GM12878 (cell line): ENCODE results near the gene CASK. TPM values are rescaled to one million over a fixed set of nuclear protein-coding genes. Genes with fewer than 3 reads are reported as not detected.

ENCODE experiments used
- ATAC-seq: fragments of 200-7000 bp; cut with Tn5 transposase; 3 replicates; pipeline ENCODE4 v1.9.1; 2020; ENCODE audit warnings: mild to moderate bottlenecking, moderate library complexity
- BruUV-seq: library from RNA; stranded (reverse); fragments of 400-500 nt; replicated peaks from 2 replicates; lab custom pipeline; 2021; lab: Mats Ljungman, UMichigan
- CTCF ChIA-PET: fragments of 300-600 bp; sonication (Branson Sonifier 250); formaldehyde crosslinking; extraction: SDS; loops from one replicate; lab custom pipeline; 2021; ENCODE audit warnings: inconsistent platforms; lab: Yijun Ruan, JAX
- POLR2A ChIA-PET: fragments of 350-600 bp; formaldehyde crosslinking; extraction: SDS; loops from one replicate; lab custom pipeline; 2021; ENCODE audit warnings: inconsistent platforms; lab: Charles Lee
- RAD21 ChIA-PET: fragments of 300-600 bp; sonication (Branson Sonifier 250); formaldehyde crosslinking; loops from one replicate; lab custom pipeline; 2023; ENCODE audit warnings: antibody characterized with exemption; ENCODE audit not compliant: unreplicated experiment; lab: Charles Lee
- SMC1A ChIA-PET: fragments of 300-600 bp; sonication (Branson Sonifier 250); formaldehyde crosslinking; loops from one replicate; lab custom pipeline; 2023; ENCODE audit not compliant: unreplicated experiment, uncharacterized antibody; lab: Charles Lee
- DNase-seq: peaks from one replicate; pipeline ENCODE4 v3.0.0-alpha.2; 2011; ENCODE audit warnings: low read depth, low spot score
- FAIRE-seq: peaks from 3 replicates; lab custom pipeline; 2011; peaks lifted over from hg19 to GRCh38; lab: Jason Lieb, UNC
- H2AFZ ChIP-seq: 2 replicates; pipeline ENCODE4 v1.6.0; 2011; ENCODE audit warnings: low read depth, low read length, control low read depth; ENCODE audit not compliant: control insufficient read depth
- H3K27ac ChIP-seq: 2 replicates; pipeline ENCODE4 v1.5.1; 2011; ENCODE audit warnings: control low read depth; ENCODE audit not compliant: control insufficient read depth, insufficient read depth
- H3K27me3 ChIP-seq, 2 experiments: replicated peaks in 1 of 2; 2 replicates each; pipeline versions ENCODE4 v1.6.0 to v1.6.1; 2011; ENCODE audit warnings: low read length in 1 of 2; ENCODE audit not compliant: control insufficient read depth in 2 of 2, insufficient read depth in 2 of 2
- H3K36me3 ChIP-seq, 2 experiments: 2 replicates each; pipeline ENCODE4 v1.5.1; 2011; ENCODE audit warnings: low read length in 1 of 2; ENCODE audit not compliant: control insufficient read depth in 2 of 2, insufficient read depth in 2 of 2
- H3K4me1 ChIP-seq: 2 replicates; pipeline ENCODE4 v1.6.1; 2011; ENCODE audit warnings: mild to moderate bottlenecking, low read length, moderate library complexity, mixed read lengths; ENCODE audit not compliant: control insufficient read depth, insufficient read depth
- H3K4me2 ChIP-seq: 2 replicates; pipeline ENCODE4 v1.6.0; 2011; ENCODE audit warnings: control low read depth; ENCODE audit not compliant: control insufficient read depth, insufficient read depth
- H3K4me3 ChIP-seq: fragments of 200-600 bp; sonication (generic); 2 replicates; pipeline ENCODE4 v1.5.1; 2016
- H3K79me2 ChIP-seq: 2 replicates; pipeline ENCODE4 v1.6.0; 2011; ENCODE audit warnings: low read length; ENCODE audit not compliant: control insufficient read depth, insufficient read depth
- H3K9ac ChIP-seq: 2 replicates; pipeline ENCODE4 v1.8.0; 2011; ENCODE audit warnings: low read length, control low read depth, mixed read lengths; ENCODE audit not compliant: control insufficient read depth, insufficient read depth
- H3K9me3 ChIP-seq: replicated peaks from 3 replicates; pipeline ENCODE4 v1.5.1; 2011; ENCODE audit warnings: mild to moderate bottlenecking, low read length; ENCODE audit not compliant: control insufficient read depth, insufficient read depth
- H4K20me1 ChIP-seq: 2 replicates; pipeline ENCODE4 v1.6.0; 2011; ENCODE audit not compliant: control insufficient read depth, insufficient read depth
- BHLHE40 ChIP-seq, 2 experiments: fragments of 450-650 bp in 1 of 2; IDR thresholded peaks; 2 replicates each; pipeline ENCODE4 v1.6.1; 2011 to 2017; ENCODE audit warnings: low read depth in 2 of 2, borderline replicate concordance in 1 of 2, improper control_type of control experiment in 1 of 2, low read length in 1 of 2, mild to moderate bottlenecking in 1 of 2
- ESRRA ChIP-seq: IDR thresholded peaks from 2 replicates; pipeline ENCODE4 v1.6.1; 2012; ENCODE audit warnings: mild to moderate bottlenecking, low read length, improper control_type of control experiment
- NR2C1 ChIP-seq: fragments of 450-650 bp; IDR thresholded peaks from 2 replicates; pipeline ENCODE4 v1.6.1; 2017; ENCODE audit warnings: antibody characterized with exemption, mild to moderate bottlenecking, moderate library complexity
- PKNOX1 ChIP-seq: fragments of 450-650 bp; IDR thresholded peaks from 2 replicates; pipeline ENCODE4 v1.6.1; 2016; ENCODE audit warnings: mild to moderate bottlenecking
- PML ChIP-seq: IDR thresholded peaks from 2 replicates; pipeline ENCODE4 v1.6.1; 2012; ENCODE audit warnings: low read length, inconsistent platforms
- RELB ChIP-seq: fragments of 450-650 bp; IDR thresholded peaks from 2 replicates; pipeline ENCODE4 v1.6.1; 2017; ENCODE audit warnings: low read depth, mild to moderate bottlenecking, moderate library complexity
- REST ChIP-seq: IDR thresholded peaks from 2 replicates; pipeline ENCODE4 v1.6.1; 2012; ENCODE audit warnings: mild to moderate bottlenecking, low read depth, low read length
- TARDBP ChIP-seq: IDR thresholded peaks from 2 replicates; pipeline ENCODE4 v1.6.1; 2016; ENCODE audit warnings: borderline replicate concordance
- USF2 ChIP-seq: IDR thresholded peaks from 2 replicates; pipeline ENCODE4 v1.6.1; 2011; ENCODE audit warnings: low read depth, low read length, improper control_type of control experiment, borderline replicate concordance
- ZBTB40 ChIP-seq: fragments of 450-650 bp; IDR thresholded peaks from 2 replicates; pipeline ENCODE4 v1.6.1; 2016; ENCODE audit warnings: mild to moderate bottlenecking, moderate library complexity, borderline replicate concordance
- ZNF274 ChIP-seq: IDR thresholded peaks from one replicate; pipeline ENCODE4 v1.8.0; 2011; ENCODE audit not compliant: insufficient read length, insufficient read depth
- ZNF384 ChIP-seq: IDR thresholded peaks from 2 replicates; pipeline ENCODE4 v1.6.1; 2012; ENCODE audit warnings: low read depth, mild to moderate bottlenecking, low read length, improper control_type of control experiment, borderline replicate concordance
- WGBS: methylation state at CpG from one replicate; pipeline ENCODE4 v1.1.6; 2016; ENCODE audit warnings: low lambda C conversion rate; ENCODE audit not compliant: insufficient replicate concordance, insufficient coverage; ENCODE audit errors: missing lambda C conversion rate; 5-methylcytosine and 5-hydroxymethylcytosine counted together
- in situ Hi-C: fragments of 300-500 bp; cut with MboI; formaldehyde crosslinking; loops from 9 replicates; pipeline ENCODE4 v1.14.3; 2018; ENCODE audit warnings: mixed read lengths
- intact Hi-C: fragments of 100-400 bp; cut with micrococcal nuclease; formaldehyde crosslinking; loops from one replicate; pipeline ENCODE4 v1.14.2; 2022; ENCODE audit not compliant: unreplicated experiment
- polyA plus RNA-seq, 11 experiments: library from polyadenylated mRNA; depleted of rRNA in 4 of 11; unstranded in 6 of 11; stranded (reverse) in 5 of 11; fragments of >200 nt; fragmentation: Nextera tagmentation in 4 of 11; fragmentation: Illumina TruSeq in 1 of 11; extraction: Ambion mirVana in 4 of 11; extraction: Trizol in 1 of 11; gene quantifications; 1 replicate in 1 of 11; 2 replicates in 10 of 11; pipeline versions ENCODE4 v1.2.1 to v1.2.3, GENCODE V29; 2011 to 2016; ENCODE audit warnings: inconsistent platforms in 2 of 11, missing spikeins in 2 of 11, low read depth in 1 of 11
- total RNA-seq, 4 experiments: library from RNA; depleted of rRNA in 3 of 4; stranded (reverse); fragments of >200 nt in 3 of 4; fragmentation: Illumina TruSeq in 1 of 4; extraction: Trizol in 1 of 4; gene quantifications; 2 replicates each; pipeline versions ENCODE4 v1.2.1 to v1.2.3, GENCODE V29; 2013 to 2021

Gene CASK
- total and polyA plus RNA-seq, 10 of the 15 experiments (the other 5 are each of a cell fraction or from before 2014, with no cell fraction given): 0.60 to 45.9 (median 4.8) TPM

GRCh38 chrX:41758401-41758800 lies 165.0 kb downstream of the CASK start:
- no peak for FAIRE-seq
- ChIA-PET CTCF (interaction anchor here (0.5 to 2.5 kb wide), 12 partner anchors 14 to 1214 kb away, joined by 3 to 23 read pairs (median 4); no protein-coding TSS in a partner anchor), POLR2A (no interaction called here), RAD21 (interaction anchor here (1.4 kb wide), 1 partner anchor 201 kb away, joined by 3 read pairs; no protein-coding TSS in a partner anchor), SMC1A (interaction anchor here (0.8 to 3.0 kb wide), 4 partner anchors 11 to 203 kb away, joined by 3 to 10 read pairs (median 4); no protein-coding TSS in a partner anchor)
- no peak overlapping the region for H2AFZ ChIP-seq
- H3K9me3 ChIP-seq: no peaks in the 10 kb centered on the region
- intact Hi-C loops: loop anchor here (5.0 kb wide), 1 partner anchor 481 kb away; no protein-coding TSS in a partner anchor
- no peaks in the 10 kb centered on the region for H3K79me2 ChIP-seq
- in situ Hi-C loops: loop anchor here (10.0 kb wide), 1 partner anchor 484 kb away; no protein-coding TSS in a partner anchor
- no peak overlapping the region for H3K4me3 ChIP-seq
- 91% methylated on average over 1 of the region's 2 CpGs for WGBS
- no peak for ATAC-seq
- no TSS peak for BruUV-seq
- H3K36me3 ChIP-seq: no peaks in the 10 kb centered on the region
- DNase-seq: no peak
- H4K20me1 ChIP-seq: no peaks in the 10 kb centered on the region
- no peak overlapping the region for H3K9ac ChIP-seq
- H3K4me1 ChIP-seq: no peaks in the 10 kb centered on the region
- no peak overlapping the region for H3K4me2 ChIP-seq
- no peaks in the 10 kb centered on the region for H3K27me3 ChIP-seq
- no peak overlapping the region for H3K27ac ChIP-seq
- TF ChIP-seq ZBTB40 (no peak), USF2 (no peak), REST (no peak), ZNF274 (no peak), PML (no peak), NR2C1 (no peak), PKNOX1 (no peak), ESRRA (no peak), ZNF384 (no peak), RELB (no peak), TARDBP (no peak), BHLHE40 (IDR thresholded peaks at IDR 0.05; ENCODE audit: borderline replicate concordance in 1 of 2, low read depth in 2 of 2, low read length in 1 of 2) (no peak)
